Measurements from ENCODE around the gene POLA1.

POLA1 gene

DNA sequence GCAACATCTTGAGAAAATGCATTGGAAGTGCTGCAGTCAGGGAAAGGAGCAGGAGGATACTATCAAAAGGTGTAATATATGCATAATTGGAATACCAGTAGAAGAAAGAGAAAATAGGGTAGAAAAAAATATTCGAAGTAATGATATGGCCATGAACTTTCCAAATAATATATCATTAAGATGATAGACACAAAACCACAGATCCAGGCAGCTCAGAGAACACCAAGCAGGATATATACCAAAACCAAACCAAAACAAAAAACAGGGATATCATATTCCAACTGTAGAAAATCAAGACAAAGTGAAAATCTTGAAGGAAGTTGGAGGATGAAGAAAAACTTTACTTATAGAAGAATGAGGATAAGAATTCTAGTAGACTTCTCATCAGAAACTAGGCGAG lies 9.7 kb upstream of the POLA1 start:
- no peak for DNase-seq (ENCODE audit: low read depth, low spot score)

- DNase-seq (ENCODE audit: low read depth, low spot score): no peak
These were observed 1.4 kb upstream of the POLA1 start for GRCh38 chrX:24692305-24692704.

- no peak for DNase-seq (ENCODE audit: low read depth, low spot score)
These were observed 1.1 kb downstream of the POLA1 start for GRCh38 chrX:24694825-24695224.

- no peak for DNase-seq (ENCODE audit: low read depth, low spot score)
These were observed 2.6 kb downstream of the POLA1 start for GRCh38 chrX:24696294-24696693.

DNA sequence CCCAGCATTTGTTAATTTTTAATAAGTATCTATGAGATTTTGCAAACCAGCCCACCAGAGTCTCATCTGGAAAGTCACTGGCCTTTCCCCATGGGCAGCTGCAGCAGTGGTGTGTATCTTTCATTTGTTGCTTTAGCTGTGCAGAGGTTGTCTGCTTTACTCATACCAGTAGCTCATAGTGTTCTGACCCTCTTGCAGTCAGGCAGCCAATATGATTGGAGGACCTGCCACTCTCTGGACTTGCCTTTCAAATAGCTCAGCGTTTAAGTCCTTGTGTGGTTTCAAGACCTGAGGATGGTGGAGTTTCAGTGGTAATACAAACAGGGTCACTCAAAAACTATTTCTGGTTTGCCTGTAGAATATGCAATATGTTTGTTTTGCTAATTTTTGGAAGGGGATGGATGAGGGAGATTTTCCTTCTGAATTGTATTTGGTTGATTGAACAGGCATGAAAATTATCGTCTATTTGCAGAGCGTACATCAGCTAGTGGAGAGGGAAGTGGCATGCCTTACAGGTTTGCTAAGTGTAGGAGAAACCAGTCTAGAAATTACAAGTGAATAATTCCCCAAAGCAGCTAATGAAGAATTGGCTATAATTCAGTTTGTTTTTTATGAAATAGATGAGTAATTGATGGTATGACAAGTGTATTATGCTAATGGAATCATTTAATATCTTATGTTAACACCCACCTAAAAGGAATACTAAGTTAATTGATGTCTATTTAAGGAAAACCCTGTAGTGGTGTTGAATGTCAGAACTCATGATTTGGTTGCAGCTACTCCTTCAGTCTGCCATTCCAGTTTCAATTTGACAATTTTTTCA lies 8.9 kb downstream of the POLA1 start:
- no peak for DNase-seq (ENCODE audit: low read depth, low spot score)

- no peak for DNase-seq (ENCODE audit: low read depth, low spot score)
These were observed 9.4 kb downstream of the POLA1 start for GRCh38 chrX:24703185-24703494.

- DNase-seq (ENCODE audit: low read depth, low spot score): no peak
These were observed 25.1 kb downstream of the POLA1 start for GRCh38 chrX:24718771-24719170.

DNA sequence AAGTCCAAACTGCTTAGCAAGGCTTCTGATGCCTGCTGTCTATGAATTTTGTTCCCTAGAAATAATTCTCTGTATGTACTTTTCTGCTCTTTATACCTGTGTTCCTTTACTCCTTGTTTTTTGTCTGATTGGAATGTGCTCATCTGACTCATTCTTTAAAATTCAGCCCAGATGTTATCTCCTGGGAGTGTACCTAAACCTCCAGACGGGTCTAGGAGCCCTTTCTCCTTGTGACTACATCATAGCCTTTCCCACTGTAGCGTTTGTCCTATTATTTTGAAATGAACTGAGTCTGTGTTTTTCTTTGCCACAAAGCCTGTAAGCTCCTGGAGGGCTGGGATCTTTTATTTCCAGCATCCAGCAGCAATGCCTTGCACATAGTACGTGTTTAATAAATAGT lies 26.3 kb downstream of the POLA1 start:
- DNase-seq (ENCODE audit: low read depth, low spot score): no peak

DNA sequence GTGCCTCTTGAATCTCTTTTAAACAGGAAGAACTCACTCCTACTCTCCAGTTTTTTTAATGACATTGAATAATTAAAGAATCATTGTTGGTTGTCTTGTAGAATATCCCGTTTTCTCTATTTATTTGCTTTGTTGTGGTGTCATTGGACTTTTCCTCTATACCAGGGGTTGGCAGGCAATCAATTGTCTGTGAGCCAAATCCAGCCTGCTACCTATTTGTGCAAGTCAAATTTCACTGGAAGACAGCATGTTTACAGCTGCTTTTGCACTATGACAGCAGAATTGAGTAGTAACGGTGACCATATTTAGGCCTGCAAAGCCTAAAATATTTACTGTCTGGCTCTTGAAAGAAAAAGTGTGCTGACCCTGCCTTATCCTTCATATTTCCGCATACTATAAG lies 34.8 kb downstream of the POLA1 start:
- no peak for DNase-seq (ENCODE audit: low read depth, low spot score)

- DNase-seq (ENCODE audit: low read depth, low spot score): no peak
These were observed 39.2 kb downstream of the POLA1 start for GRCh38 chrX:24732766-24733500.

DNA sequence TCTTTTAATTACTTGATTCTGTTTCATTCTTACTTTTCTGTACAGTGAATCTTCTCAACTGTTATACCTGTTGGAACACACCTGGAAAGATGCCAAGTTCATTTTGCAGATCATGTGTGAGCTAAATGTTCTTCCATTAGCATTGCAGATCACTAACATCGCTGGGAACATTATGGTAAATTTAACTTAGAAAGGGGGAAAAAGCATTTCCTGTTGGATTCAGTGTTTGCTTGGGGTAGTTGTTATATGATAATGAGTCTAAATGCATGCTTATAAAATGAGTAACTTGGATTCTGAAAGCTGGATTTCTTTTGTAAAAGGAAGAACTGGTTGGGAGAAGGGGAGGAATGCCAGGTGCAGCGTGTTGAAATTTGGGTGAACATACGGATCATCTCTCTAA lies 47.6 kb downstream of the POLA1 start:
- DNase-seq (ENCODE audit: low read depth, low spot score): no peak

DNA sequence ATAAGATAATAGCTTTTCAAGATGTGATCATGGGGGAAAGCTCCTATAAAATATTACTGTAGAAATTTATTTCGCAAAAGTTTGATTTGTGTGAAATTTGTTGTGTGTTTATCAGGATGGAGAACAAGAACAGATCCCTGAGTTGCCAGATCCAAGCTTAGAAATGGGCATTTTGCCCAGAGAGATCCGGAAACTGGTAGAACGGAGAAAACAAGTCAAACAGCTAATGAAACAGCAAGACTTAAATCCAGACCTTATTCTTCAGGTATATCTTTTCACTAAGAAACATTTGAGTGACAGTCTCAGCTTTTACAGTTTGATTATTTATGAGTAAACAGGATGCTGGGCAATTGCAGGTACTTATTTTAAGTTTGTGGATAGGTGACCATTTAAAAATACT lies 54.5 kb downstream of the POLA1 start:
- no peak for DNase-seq (ENCODE audit: low read depth, low spot score)

GRCh38 chrX:24759786-24760185 lies 66.1 kb downstream of the POLA1 start:
- DNase-seq (ENCODE audit: low read depth, low spot score): no peak

DNA sequence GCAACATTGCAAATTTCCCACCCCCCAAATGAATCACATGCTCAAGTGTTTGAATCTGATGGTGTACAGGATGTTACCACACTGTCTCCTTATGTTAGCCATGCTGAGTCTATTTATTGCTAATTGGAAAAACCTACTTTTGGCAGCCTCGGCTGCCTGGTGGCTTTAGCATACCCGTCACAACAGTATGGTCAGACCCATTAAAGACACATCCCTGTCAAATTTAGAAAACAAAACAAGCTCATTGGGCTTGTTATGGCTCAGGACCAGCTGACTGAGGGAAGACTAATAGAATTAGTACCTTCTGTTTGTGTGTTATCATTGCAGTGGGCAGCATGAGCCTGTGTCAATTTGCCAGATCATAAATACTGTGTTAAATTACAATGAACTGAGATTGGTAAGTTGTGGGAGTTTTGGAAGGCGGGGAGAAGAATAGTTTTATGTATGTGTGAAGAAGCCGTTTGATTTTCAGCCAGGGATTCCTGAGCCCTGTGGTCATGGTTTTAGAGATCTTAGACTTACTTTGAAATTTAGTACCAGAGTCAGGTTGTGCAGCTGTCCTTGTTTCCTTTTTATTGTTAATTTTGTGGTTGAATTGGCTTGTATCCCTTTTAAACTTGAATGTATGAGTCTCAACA lies 66.8 kb downstream of the POLA1 start:
- no peak for DNase-seq (ENCODE audit: low read depth, low spot score)

DNA sequence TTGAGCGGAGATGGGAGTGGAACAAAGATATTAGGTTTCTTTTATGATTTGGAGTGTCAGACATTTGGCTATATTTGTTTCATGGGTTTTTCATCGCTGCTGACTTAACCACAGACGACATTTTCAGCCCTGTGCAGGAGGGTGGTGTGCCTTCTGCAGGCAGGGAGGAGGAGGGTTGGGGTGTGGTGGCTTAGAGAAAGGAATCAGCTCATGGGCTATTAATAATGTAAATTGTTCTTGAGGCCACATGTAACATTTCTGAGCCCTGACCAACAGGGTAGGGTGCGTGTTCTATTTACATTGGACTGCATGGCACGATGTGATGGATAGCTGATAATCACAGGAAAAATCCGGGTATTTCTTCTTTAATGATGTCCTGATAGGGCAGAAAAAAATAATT lies 67.6 kb downstream of the POLA1 start:
- no peak for DNase-seq (ENCODE audit: low read depth, low spot score)

DNA sequence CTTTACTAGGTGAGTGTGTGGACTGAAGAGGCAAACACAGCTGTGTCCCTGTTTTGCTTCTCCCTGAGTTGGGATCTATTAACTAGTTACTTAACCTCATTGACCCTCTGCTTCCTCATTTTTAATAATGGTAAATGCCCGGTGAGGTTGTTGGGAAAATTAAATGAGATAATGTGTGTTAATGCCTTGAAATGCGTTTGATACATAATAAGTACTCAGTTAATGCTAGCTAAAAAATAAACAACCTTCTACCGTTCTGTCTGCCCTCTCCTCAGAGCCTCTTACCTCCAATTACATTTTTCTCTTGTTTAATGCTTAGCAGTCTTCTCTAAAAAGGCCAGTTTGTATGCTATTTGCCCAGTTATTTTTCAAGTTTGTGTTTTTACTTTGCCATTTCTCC lies 70.3 kb downstream of the POLA1 start:
- no peak for DNase-seq (ENCODE audit: low read depth, low spot score)

- DNase-seq (ENCODE audit: low read depth, low spot score): no peak
These were observed 73.8 kb downstream of the POLA1 start for GRCh38 chrX:24767557-24767956.

DNA sequence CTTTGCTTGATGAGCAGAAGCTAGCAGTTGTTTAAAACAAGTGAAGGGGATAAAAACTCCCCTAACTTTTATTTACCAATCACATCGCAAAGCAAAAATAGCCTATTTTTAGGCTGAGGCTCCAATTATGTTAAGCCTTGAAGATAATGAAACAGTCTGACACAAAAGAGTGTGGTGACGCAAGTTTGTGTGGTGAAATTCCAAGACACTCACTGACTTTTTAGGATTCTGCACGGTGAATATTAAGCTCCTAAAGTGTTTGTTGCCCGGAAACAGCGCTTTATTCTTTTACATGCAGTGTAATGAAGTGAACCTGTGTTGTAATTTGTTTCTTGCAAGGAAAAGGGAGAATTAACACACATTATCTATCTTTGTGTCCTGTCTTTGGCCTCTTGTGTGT lies 74.8 kb downstream of the POLA1 start:
- no peak for DNase-seq (ENCODE audit: low read depth, low spot score)

GRCh38 chrX:24774650-24775049 lies 80.9 kb downstream of the POLA1 start:
- no peak for DNase-seq (ENCODE audit: low read depth, low spot score)

DNA sequence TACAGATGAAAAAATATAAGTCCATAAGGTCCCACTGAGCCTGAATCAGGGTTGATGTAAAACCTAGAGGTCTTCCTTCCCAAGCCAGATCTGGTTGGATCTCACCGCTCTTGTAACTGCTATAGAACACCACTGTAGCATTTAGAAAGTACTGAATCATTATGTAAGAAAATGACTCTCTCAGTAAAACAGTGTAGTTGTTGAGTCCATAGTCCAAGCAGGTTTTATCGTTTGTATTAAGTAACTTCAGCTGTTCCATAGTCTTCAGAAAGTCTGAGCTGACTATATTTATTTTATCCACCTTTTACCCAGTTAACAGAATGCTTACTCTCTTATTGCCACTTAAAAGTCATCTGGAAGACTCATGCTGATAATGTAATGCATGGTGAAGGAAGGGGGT lies 82.2 kb downstream of the POLA1 start:
- DNase-seq (ENCODE audit: low read depth, low spot score): no peak

DNA sequence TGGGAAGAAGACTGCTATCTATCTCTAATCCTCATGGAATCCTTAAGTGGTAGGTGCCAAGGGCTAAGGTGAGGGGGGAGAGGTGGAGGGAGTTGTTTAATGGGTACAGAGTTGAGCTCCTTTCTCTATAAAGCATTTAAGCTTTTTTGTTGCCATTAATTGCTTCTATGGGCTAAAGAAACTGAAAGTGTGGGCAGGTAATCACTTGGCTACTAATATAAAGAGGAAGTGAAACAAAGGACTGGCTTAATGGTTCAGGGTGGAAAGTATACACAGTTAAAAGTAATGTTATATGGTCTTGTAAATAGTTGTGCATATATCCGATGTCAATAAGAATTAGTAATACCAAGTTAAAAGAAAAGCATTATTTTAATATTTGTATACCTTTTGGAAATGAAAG lies 83.9 kb downstream of the POLA1 start:
- DNase-seq (ENCODE audit: low read depth, low spot score): no peak

- no peak for DNase-seq (ENCODE audit: low read depth, low spot score)
These were observed 88.3 kb downstream of the POLA1 start for GRCh38 chrX:24782011-24782410.

GRCh38 chrX:24789047-24789446 lies 95.3 kb downstream of the POLA1 start:
- DNase-seq (ENCODE audit: low read depth, low spot score): no peak
